Neural cell (in vitro differentiated cells): ENCODE measurements around the gene ZFYVE26. TPM values are rescaled to one million over a fixed set of nuclear protein-coding genes. Genes with fewer than 3 reads are reported as not detected.

Experiments
- H2AFZ ChIP-seq: fragments of 200-600, 300-800 bp; sonication (generic), shearing (Covaris generic); 2 replicates; pipeline ENCODE4 v1.6.0; 2014; ENCODE audit warnings: low read depth, mild to moderate bottlenecking, antibody characterized with exemption, low read length, moderate library complexity
- H3F3A ChIP-seq: fragments of 200-600 bp; shearing (Covaris generic); 2 replicates; pipeline ENCODE4 v1.6.1; 2016; ENCODE audit warnings: mild to moderate bottlenecking, moderate library complexity, mixed read lengths, antibody characterized with exemption, low read length; ENCODE audit not compliant: insufficient read depth, poor library complexity, severe bottlenecking
- H3K27ac ChIP-seq: fragments of 200-600, 300-800 bp; sonication (generic), shearing (Covaris generic); 2 replicates; pipeline ENCODE4 v1.5.1; 2014; ENCODE audit warnings: mild to moderate bottlenecking, low read length, moderate library complexity
- H3K27me3 ChIP-seq: fragments of 300-800, 200-600 bp; sonication (generic), shearing (Covaris generic); 2 replicates; pipeline ENCODE4 v1.6.0; 2014; ENCODE audit warnings: mild to moderate bottlenecking, low read depth, low read length, moderate library complexity; ENCODE audit not compliant: insufficient read depth
- H3K36me3 ChIP-seq: fragments of 300-800, 200-600 bp; sonication (generic), shearing (Covaris generic); 2 replicates; pipeline ENCODE4 v1.5.1; 2014; ENCODE audit warnings: mild to moderate bottlenecking, antibody characterized with exemption, low read length, moderate library complexity; ENCODE audit not compliant: insufficient read depth
- H3K4me2 ChIP-seq: fragments of 300-800, 200-600 bp; sonication (generic), shearing (Covaris generic); 2 replicates; pipeline ENCODE4 v1.6.0; 2014; ENCODE audit warnings: mild to moderate bottlenecking, low read length
- H3K4me3 ChIP-seq: fragments of 300-800, 200-600 bp; sonication (generic), shearing (Covaris generic); 2 replicates; pipeline ENCODE4 v1.5.1; 2014; ENCODE audit warnings: mild to moderate bottlenecking, low read length, moderate library complexity
- H3K79me2 ChIP-seq: fragments of 200-600 bp; shearing (Covaris generic); replicated peaks from 2 replicates; pipeline ENCODE4 v1.6.0; 2014; ENCODE audit warnings: mild to moderate bottlenecking, low read length, moderate library complexity; ENCODE audit not compliant: insufficient read depth
- H3K9ac ChIP-seq: fragments of 300-800, 200-600 bp; sonication (generic), shearing (Covaris generic); 2 replicates; pipeline ENCODE4 v1.6.1; 2016; ENCODE audit warnings: mild to moderate bottlenecking, low read length, mixed read lengths
- H3K9me2 ChIP-seq: fragments of 200-600 bp; shearing (Covaris generic); 2 replicates; pipeline ENCODE4 v1.6.1; 2016; ENCODE audit warnings: mild to moderate bottlenecking, low read length, mixed read lengths; ENCODE audit not compliant: insufficient read depth
- H3K9me3 ChIP-seq: fragments of 200-600, 300-800 bp; sonication (generic), shearing (Covaris generic); 2 replicates; pipeline ENCODE4 v1.6.1; 2016; ENCODE audit warnings: mild to moderate bottlenecking, mixed run types, low read length, moderate library complexity, mixed read lengths
- H4K20me1 ChIP-seq: fragments of 200-600 bp; shearing (Covaris generic); 2 replicates; pipeline ENCODE4 v1.6.1; 2016; ENCODE audit warnings: mild to moderate bottlenecking, mixed run types; ENCODE audit not compliant: insufficient read depth
- CTCF ChIP-seq: fragments of 450-650 bp; IDR thresholded peaks from 2 replicates; pipeline ENCODE4 v1.5.1; 2014; ENCODE audit warnings: antibody characterized with exemption, mild to moderate bottlenecking, moderate library complexity; ENCODE audit not compliant: poor library complexity, severe bottlenecking
- EP300 ChIP-seq: fragments of 450-650 bp; conservative IDR thresholded peaks from 2 replicates; pipeline ENCODE4 v1.6.1; 2014; ENCODE audit warnings: antibody characterized with exemption, mild to moderate bottlenecking, moderate library complexity; ENCODE audit not compliant: poor library complexity, severe bottlenecking
- EZH2 ChIP-seq: fragments of 200-600, 300-800 bp; shearing (Covaris generic), sonication (generic); IDR thresholded peaks from 2 replicates; pipeline ENCODE4 v1.6.1; 2014; ENCODE audit warnings: antibody characterized with exemption, low read length, borderline replicate concordance, mild to moderate bottlenecking; ENCODE audit not compliant: insufficient read depth, poor library complexity, severe bottlenecking
- MXI1 ChIP-seq: fragments of 450-650 bp; conservative IDR thresholded peaks from 2 replicates; pipeline ENCODE4 v1.6.1; 2014; ENCODE audit warnings: antibody characterized with exemption, mild to moderate bottlenecking; ENCODE audit not compliant: poor library complexity, severe bottlenecking
- POLR2AphosphoS5 ChIP-seq: IDR thresholded peaks from 2 replicates; pipeline ENCODE4 v1.6.1; 2012
- RAD21 ChIP-seq: fragments of 450-650 bp; conservative IDR thresholded peaks from 2 replicates; pipeline ENCODE4 v1.6.1; 2014; ENCODE audit warnings: antibody characterized with exemption, mild to moderate bottlenecking, moderate library complexity
- SMC3 ChIP-seq: fragments of 450-650 bp; conservative IDR thresholded peaks from 2 replicates; pipeline ENCODE4 v1.6.1; 2014; ENCODE audit warnings: antibody characterized with exemption, mild to moderate bottlenecking, moderate library complexity; ENCODE audit not compliant: poor library complexity
- TAF1 ChIP-seq: IDR thresholded peaks from 2 replicates; pipeline ENCODE4 v1.6.1; 2012; ENCODE audit warnings: low read depth
- polyA plus RNA-seq: library from polyadenylated mRNA; depleted of rRNA; stranded (reverse); fragments of >200 nt; gene quantifications from 2 replicates; pipeline ENCODE4 v1.2.3, GENCODE V29; 2014
- TF ChIP-seq, protein P1 (sequence below): IDR thresholded peaks from 2 replicates; pipeline ENCODE4 v1.6.1; 2012; ENCODE audit warnings: borderline replicate concordance

Gene ZFYVE26
- polyA plus RNA-seq, 1 donor from 2014 or later: 8.5 TPM

DNA sequence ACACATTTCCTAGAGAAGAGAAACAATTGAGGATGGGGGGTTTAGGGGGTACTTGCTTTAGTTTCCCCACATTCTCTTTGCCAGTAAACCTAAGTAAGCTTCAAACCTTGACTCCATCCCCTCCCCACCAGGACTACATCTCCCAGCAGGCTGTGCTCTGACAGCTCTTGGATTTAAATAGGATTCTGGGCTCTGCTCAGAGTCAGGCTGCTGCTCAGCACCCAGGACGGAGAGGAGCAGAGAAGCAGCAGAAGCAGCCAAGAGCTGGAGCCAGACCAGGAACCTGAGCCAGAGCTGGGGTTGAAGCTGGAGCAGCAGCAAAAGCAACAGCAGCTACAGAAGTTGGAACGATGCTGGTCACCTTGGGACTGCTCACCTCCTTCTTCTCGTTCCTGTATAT lies 94.1 kb downstream of the ZFYVE26 start:
- Histone ChIP-seq H3K4me2 (no peak overlapping the region), H2AFZ (no peak overlapping the region), H3K9ac (no peak overlapping the region), H3K9me3 (no peaks in the 10 kb centered on the region), H4K20me1 (no peaks in the 10 kb centered on the region), H3K4me3 (no peak overlapping the region), H3K9me2 (no peaks in the 10 kb centered on the region), H3K36me3 (no peaks in the 10 kb centered on the region), H3K27me3 (no peaks in the 10 kb centered on the region), H3F3A (no peaks in the 10 kb centered on the region), H3K79me2 (no peaks in the 10 kb centered on the region), H3K27ac (no peak overlapping the region)
- no peak for TF ChIP-seq SMC3
- no peak for TF ChIP-seq RAD21
- TF ChIP-seq EZH2: no peak
- no peak for TF ChIP-seq EP300
- TF ChIP-seq, protein P1, sequence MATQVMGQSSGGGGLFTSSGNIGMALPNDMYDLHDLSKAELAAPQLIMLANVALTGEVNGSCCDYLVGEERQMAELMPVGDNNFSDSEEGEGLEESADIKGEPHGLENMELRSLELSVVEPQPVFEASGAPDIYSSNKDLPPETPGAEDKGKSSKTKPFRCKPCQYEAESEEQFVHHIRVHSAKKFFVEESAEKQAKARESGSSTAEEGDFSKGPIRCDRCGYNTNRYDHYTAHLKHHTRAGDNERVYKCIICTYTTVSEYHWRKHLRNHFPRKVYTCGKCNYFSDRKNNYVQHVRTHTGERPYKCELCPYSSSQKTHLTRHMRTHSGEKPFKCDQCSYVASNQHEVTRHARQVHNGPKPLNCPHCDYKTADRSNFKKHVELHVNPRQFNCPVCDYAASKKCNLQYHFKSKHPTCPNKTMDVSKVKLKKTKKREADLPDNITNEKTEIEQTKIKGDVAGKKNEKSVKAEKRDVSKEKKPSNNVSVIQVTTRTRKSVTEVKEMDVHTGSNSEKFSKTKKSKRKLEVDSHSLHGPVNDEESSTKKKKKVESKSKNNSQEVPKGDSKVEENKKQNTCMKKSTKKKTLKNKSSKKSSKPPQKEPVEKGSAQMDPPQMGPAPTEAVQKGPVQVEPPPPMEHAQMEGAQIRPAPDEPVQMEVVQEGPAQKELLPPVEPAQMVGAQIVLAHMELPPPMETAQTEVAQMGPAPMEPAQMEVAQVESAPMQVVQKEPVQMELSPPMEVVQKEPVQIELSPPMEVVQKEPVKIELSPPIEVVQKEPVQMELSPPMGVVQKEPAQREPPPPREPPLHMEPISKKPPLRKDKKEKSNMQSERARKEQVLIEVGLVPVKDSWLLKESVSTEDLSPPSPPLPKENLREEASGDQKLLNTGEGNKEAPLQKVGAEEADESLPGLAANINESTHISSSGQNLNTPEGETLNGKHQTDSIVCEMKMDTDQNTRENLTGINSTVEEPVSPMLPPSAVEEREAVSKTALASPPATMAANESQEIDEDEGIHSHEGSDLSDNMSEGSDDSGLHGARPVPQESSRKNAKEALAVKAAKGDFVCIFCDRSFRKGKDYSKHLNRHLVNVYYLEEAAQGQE: no peak
- no peak for TF ChIP-seq MXI1
- no peak for TF ChIP-seq CTCF
- no peak for TF ChIP-seq POLR2AphosphoS5
- TF ChIP-seq TAF1: no peak

- TF ChIP-seq TAF1 (no peak), EP300 (no peak), EZH2 (no peak), CTCF (no peak), SMC3 (no peak), POLR2AphosphoS5 (no peak), RAD21 (no peak), MXI1 (no peak)
- TF ChIP-seq, protein P1: no peak
- Histone ChIP-seq H3F3A (no peaks in the 10 kb centered on the region), H4K20me1 (no peaks in the 10 kb centered on the region), H3K9me2 (no peaks in the 10 kb centered on the region), H3K27me3 (no peaks in the 10 kb centered on the region), H3K9ac (no peak overlapping the region), H3K4me2 (no peak overlapping the region), H2AFZ (no peak overlapping the region), H3K27ac (no peak overlapping the region), H3K79me2 (no peaks in the 10 kb centered on the region), H3K9me3 (no peaks in the 10 kb centered on the region), H3K4me3 (no peak overlapping the region), H3K36me3 (no peaks in the 10 kb centered on the region)
Measured at GRCh38 chr14:67721875-67722274, 94.5 kb downstream of the ZFYVE26 start.
